ENCODE measurements around the gene OTOP1.
"Not testable (repeated sequence)": the region's sequence is repeated elsewhere in the genome, so short reads cannot be mapped to it uniquely, and the experiment has no call there.

The OTOP1 gene

DNA sequence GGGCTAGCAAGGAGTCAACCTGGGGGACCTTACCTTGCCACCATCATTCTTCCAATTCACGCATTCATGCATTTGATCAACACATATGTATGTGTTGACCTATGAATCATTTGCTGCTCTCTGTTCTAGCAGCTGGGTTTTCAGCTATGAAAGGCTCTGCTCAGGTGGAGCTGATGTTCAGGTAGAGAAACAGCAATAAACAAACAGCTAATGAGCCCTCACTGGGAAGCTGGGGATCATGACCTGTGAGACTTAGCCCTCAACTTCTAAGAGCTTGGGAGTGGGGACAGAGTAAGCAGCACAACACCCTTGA, 1.6 kb upstream of the OTOP1 start:
- DNase-seq (ENCODE audit: low read depth in 1 of 2, low spot score in 1 of 2) = no peak

DNA sequence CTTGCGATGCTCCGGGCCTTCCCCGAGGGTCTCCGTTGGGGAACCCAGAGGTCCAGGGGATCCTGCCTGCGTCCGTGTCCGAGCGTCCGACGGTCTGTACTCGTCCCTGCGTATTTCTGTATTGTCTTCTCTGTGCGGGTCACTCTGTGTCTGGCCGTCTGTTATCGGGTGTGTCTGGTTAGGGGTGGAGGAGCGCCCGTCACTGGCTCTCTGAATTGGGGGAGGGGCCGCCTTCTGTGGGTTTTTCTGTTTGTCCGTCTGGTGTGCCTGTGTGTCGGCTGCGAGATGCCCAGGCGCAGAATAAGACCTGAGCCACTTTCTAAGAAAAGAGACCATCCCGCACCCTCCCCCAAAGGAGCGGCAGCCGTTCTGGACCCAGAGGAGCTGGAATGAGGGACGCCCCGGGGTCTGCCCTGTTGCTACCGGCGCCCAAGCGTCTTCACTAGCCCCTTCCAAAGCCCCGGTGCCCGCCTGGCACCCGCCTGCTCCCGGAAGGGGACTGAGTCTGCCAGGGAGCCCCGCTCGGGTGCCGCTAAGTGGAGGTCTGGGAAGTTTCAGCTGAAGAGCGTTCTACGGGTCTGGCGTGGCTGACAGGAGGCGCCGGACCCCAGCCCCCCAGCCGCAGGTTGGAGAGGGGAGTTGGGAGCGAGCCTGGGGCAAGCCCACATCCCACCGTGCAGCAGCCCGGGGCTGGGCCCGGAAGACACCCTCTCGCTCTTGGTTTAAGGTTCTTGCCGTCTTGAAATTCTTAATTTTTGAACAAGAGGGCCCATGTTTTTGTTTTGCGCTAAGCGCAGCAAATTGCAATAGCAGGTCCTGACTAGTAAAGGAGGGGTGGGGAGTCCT, 1.0 kb upstream of the OTOP1 start:
- no peak for DNase-seq (ENCODE audit: low read depth in 1 of 2, low spot score in 1 of 2)

DNA sequence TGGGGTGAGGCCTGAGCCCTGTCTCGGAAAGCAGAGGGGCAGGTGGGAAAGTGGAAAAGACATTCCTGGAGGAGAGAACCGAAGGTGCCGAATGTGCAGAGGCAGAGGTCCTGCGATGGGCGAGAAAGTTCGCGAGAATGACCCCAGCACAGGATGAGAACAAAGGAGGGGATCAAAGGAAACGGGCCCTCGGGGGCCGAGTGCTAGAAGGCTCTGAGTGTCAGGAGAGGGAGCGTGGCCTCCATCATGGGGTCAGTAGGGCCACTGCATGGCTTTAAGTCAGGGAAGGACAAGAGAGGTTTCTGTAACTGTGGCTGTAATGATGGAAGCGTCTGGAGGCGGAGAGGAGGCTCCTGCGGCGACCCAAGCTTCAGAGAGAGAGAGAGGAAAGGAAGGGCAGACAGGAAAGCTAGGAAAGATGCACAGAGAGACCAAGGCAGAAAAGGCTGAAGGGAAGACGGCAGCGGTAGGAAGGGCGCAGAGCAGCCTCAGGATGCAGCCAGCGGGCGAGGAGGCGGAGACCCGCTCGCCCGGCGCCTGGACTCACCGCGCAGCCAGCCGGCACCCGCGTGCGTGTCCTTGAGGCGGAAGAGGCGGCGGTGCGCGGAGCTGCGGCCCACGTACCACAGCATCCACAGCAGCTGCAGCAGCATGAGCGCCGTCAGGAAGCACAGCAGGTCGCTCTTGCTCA, 669 bp downstream of the OTOP1 start:
- DNase-seq (ENCODE audit: low read depth in 1 of 2, low spot score in 1 of 2) = no peak

DNA sequence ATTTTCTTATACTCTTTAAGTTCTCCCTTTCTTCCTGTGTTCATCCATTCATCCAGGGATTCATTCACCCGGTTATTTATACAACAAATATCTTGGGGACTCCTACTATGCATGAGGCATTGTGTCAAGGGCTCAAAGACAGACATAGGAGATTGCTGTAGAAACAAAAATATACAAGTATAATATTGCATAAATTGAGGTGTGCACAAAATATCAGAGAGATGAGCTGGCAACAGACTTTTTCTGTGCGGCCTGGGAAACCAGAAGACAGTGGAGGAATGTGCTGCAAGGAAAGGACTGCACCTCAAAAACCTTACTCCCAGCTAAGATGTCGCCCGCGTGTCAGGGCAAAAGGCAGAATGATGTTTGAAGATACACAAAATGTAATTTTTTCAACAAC, 9.6 kb downstream of the OTOP1 start:
- no peak for DNase-seq (ENCODE audit: low read depth in 1 of 2, low spot score in 1 of 2)

DNA sequence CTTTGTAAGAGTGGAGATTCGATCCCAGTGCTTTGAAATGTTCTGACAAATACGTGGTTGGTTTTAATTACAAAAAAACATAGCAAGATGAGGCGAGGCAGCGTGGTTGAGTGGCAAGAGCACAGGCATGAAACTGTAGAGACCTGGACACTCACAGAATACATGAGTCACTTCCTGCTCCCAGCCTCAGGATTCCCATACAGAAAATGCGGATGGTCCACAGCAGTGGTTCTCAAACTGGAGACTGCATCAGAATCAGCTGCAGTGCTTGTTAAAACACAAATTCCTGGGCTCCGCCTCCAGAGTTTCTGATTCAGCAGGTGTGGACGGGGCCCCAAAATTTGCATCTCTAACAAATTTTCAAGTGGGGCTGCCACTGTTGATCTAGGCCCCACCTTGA, 10.1 kb downstream of the OTOP1 start:
- no peak for DNase-seq (ENCODE audit: low read depth in 1 of 2, low spot score in 1 of 2)

DNA sequence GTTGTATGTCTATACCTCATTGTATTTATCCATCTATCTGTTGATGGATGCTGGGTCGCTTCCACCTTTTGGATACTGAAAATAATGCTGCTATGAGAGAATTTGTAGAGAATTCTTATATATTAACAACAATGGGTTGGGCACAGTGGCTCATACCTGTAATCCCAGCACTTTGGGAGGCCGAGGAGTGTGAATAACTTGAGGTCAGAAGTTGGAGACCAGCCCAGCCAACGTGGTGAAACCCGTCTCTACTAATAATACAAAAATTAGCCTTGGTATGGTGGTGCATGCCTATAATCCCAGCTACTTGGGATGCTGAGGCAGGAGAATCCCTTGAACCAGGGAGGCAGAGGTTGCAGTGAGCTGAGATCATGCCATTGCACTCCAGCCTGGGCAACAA, 13.1 kb downstream of the OTOP1 start:
- DNase-seq (ENCODE audit: low read depth in 1 of 2, low spot score in 1 of 2) = not testable (repeated sequence)

DNA sequence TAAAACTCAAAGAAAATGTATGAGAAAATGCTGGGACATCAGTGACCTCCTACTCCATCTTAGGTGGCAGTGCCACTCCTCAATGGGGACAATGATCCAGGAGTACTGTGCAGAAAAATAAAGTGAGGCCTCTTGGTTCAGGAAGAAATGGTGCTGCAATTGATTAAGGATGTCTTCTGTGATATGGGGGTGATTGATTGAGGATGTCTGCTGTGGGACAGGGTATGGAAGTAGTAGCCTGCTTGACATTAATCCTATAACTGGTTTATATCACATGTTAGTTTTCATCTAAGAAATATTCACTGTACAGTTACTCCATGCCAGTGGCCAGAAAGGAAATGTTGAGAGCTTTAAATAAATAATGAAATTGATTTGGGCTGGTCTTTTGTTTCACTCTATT, 20.5 kb downstream of the OTOP1 start:
- no peak for DNase-seq (ENCODE audit: low read depth in 1 of 2, low spot score in 1 of 2)

DNA sequence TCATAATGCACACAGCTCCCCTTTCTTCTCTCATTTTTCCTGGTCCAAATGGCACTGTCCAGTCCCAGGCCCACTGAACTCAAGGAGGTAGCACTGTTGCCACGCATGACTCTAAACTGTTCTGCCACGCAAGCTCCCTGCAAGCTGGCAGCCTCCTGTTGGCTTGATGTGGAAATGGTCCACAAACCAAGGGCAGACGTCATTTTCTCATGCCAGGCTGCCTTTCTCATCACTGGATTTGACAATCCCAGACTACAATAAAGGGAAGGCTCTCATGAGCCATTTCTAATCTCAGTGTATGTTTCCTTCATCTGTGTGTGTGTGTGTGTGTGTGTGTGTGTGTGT, 22.4 kb downstream of the OTOP1 start:
- DNase-seq (ENCODE audit: low read depth in 1 of 2, low spot score in 1 of 2) = no peak

DNA sequence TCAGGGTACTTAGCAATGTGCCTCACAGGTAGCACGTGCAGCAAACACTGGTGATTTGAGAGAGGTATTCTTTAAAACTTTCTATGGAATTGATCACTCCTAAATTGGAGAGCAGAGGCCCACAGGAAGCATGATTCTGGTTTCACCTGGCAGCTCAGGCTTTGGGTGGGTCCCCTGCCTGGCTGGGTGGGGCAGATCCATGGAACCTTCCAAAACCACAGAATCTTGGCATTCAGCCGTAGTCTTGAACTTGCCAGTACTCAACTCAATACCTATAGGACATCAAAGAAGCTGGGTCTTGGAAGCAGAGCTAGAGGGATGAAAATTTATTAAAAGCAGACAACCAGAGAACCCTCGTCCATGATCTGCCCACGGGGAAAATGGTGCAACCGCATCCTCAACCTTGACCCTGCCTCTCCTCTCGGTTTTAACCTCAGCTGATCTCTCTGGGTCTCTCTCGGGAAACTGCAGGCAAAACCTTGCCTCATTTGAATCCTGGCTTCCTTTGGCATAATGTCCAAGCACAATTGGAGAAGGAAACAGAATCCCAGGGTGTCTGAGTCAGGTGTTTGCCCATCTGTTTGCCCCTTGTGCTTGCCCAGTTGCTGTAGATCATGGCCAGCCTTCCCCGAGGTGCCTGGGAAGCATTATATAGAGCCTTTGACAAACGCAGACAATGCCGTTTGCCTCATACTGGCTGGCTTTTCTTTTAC, 22.9 kb downstream of the OTOP1 start:
- no peak for DNase-seq (ENCODE audit: low read depth in 1 of 2, low spot score in 1 of 2)

DNA sequence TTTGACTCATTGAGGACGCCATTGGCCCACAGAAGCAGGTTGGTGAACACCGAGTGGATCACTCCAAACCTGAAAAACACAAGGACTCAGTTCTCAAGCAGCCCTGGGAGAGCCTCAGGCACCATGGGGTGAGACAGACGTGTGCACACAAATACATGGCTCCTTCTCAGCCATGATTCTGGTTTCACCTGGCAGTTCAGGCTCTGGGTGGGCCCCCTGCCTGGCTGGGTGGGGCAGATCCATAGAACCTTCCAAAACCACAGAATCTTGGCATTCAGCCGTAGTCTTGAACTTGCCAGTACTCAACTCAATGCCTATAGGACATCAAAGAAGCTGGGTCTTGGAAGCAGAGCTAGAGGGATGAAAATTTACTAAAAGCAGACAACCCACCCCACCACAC, 24.2 kb downstream of the OTOP1 start:
- no peak for DNase-seq (ENCODE audit: low read depth in 1 of 2, low spot score in 1 of 2)

DNA sequence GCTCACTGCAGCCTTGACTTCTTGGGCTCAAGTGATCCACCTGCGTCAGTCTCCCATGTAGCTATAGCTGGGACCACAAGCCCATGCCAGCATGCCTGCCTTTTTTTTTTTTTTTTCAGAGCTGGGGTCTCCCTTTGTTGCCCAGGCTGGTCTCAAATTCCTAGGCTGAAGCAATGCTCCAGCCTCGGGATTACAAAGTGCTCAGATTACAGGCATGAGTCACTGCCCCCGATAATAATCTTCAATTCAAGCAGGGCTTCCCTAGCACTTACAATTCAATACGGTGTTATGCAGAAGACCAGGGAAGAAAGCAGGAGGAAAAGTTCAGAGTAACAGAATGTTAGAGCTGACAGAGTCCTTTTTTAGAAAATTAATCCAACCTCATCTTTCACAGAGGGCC, 26.1 kb downstream of the OTOP1 start:
- no peak for DNase-seq (ENCODE audit: low read depth in 1 of 2, low spot score in 1 of 2)

DNA sequence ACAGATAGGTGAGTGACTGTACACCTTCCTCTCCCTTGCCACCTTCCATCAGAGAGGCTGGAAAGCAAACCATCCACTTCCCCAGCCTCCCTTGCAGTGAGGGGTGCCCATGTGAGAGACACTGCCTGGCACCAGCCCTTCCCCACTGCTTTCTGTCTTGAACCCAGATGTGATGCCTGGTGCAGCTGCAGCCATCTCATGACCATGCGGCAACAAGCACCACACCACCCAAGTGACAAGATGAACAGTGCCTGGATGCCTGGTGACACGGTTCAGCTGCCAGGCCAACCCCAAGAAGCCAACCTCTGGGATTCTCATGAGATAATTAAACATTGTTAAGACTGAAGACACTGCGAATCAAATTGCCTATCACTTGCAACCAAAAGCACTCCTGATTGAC, 31.4 kb downstream of the OTOP1 start:
- DNase-seq (ENCODE audit: low read depth in 1 of 2, low spot score in 1 of 2) = no peak

DNA sequence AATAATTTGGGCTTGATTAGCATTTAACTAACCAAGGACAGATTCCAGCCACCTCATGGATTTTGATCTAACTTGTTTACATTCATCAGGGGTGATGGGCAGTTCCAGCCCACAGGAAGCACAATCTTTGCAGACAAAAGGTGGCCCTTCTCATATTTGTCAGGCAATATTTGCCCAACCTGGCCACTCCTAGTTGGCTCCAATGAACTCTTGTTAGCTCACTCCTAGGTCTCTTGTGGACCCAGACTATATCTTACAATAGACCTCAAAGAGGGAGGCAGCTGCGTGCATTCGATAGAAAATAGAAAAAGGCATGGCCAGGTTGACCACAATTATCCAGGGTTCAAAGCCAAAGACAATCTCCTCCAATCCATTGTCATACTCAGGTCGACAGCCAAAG, 38.2 kb downstream of the OTOP1 start:
- DNase-seq (ENCODE audit: low read depth in 1 of 2, low spot score in 1 of 2) = not testable (repeated sequence)

DNA sequence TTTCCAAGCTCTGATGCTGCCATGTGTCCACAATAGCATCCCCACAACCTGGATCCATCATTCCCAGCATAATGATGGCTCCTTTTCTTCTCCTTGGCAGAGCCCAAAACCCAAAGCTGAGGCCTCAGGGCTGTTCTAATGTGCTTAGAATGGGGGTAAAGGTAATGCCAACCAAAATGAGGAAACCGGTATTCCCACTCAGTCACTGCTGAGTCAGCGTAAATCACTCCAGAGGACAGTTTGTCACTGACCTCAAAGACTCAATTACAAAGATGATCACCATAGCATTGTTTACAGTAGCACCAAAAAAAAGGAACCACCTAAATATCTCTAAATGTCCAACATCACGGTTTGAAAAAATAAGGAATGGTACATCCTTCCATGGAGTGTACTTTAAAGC, 41.2 kb downstream of the OTOP1 start:
- no peak for DNase-seq (ENCODE audit: low read depth in 1 of 2, low spot score in 1 of 2)

DNA sequence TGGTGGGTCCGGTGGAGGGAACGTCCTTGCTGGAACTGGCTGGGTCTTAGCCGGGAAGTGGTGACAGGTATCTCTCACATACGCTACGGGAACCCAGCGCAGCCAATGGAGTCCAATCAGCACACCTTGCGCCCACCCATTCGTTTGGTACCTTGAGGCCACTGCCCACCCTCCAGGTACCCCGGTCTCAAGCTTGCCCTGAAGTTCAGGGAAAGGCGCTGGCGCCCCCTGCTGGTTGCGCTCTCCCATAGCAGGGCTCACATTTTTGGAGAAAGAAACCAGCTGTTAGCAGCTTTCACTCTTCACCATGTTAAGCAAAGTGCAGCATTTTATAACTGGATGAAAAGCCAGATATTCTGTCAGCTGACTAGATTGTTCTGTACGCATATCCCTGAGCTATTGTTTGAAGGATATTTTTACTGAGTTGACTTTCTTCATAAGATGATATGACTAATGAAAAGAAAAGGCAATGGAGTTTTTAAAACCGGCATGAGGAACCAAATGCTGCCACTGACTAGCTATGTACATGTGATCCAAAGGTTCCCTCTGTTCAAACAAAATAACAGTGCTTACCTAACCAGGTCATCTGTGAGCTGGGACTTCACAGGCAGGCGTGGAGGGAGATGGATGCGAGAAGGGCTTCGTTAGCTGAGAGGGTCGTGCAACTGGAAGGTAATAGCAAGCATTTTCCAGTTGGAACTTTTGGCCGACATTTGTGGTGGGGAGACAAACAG, 43.7 kb downstream of the OTOP1 start:
- DNase-seq (ENCODE audit: low read depth in 1 of 2, low spot score in 1 of 2) = no peak

DNA sequence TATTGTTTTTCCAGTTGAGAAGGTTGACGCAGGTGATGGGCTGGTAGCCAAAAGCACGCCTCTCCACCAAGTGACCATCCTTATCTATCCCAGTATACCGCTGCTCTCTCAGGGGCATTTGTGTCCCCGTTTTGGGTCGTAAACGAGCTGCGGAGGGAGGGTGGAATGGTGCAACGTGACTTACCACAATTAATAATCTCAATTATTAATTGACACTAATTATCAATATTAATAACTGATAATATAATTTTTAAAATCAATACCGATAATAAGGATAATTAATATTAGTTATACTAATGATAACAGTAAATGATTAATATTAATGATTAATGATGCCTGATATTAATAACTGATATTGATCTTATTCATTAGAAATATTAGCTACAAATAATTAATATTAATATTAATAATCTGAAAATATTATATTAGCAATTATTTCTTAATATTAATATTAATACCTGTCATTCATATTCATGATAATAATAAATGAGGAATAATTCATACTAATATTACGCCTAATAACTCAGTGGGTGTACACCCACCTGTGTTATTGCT, 56.1 kb downstream of the OTOP1 start:
- no peak for DNase-seq (ENCODE audit: low read depth in 1 of 2, low spot score in 1 of 2)

DNA sequence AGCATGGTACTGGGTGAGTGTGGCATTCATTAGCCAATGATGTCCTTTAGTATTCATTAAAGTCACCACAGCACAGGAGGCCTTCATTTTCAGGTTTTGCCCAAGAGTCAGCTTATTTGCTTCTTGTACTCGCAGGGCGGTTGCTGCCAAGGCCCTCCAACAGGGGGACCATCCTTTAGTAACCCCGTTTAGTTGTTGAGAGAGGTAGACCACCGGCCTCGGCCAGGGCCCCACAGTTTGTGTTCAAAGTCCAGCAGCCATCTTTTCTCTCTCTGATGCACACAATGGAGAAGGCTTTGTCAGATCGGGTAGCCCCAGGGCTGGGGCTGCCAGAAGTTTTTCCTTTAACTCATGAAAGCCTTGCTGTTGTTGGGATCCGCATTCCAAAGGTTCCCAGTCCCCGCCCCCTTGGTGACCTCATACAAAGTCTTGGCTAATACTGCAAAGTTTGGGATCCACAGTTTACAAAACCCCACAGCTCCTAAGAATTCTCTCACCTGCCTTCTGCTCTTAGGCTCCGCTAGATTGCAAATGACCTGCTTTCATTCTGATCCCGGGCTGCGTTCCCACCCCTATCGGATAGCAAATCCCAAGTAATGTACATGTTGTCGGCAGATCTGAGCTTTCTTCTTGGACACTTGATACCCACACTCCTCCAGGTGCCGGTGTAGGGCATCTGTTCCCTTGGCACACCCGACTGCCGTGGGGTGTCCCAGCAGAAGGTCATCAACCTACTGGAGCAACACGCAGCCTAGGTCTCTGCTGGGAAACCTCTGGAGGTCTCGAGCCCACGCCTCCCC, 58.5 kb downstream of the OTOP1 start:
- not testable (repeated sequence) for DNase-seq (ENCODE audit: low read depth in 1 of 2, low spot score in 1 of 2)

DNA sequence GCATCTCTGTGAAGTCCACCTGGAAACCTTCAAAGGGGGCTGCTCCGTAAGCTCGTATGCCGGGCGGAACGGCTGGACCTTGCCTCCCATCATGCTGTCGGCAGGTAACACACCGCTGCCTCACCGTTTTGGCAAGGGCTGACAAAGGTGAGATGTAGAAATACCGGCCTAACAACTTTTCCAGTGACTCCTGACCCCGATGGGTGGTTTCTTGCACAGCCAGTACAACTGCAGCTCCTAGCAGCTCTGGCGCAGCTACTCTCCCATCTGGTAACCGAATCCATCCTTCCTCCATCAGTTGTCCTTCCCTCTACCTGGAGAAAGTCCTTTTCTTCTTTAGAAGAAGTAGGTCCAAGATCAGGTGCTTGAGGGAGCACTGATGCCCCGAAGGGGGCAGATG, 59.7 kb downstream of the OTOP1 start:
- not testable (repeated sequence) for DNase-seq (ENCODE audit: low read depth in 1 of 2, low spot score in 1 of 2)

DNA sequence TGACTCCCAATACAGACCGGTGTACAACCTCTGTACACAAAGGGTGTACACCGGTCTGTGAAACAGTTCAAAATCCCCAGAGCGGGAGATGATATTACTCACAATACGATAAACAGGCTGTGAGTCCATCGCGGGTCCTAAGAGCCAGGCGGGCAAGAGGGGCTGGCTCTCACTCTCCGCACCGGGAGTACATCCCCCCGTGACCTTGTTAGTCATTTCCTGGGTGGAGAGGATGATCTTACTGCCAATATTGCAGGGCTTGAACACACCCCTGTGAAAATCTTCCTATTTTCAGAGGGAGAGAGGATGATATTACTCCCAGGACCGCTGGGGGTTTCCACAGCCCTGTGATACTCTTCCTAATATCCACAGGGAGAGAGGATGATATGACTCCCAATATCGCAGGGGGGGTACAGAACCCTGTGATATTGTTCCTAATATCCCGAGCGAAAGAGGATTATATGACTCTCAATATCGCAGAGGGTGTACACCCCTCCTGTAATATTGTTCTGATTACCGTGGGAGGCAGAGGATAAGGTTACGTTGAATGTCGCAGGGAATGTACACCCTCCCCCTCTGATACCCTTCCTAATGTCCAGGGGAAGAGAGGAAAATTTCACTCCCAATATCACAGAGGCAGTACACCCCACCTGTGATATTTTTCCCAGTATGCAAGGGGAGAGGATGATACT, 60.9 kb downstream of the OTOP1 start:
- not testable (repeated sequence) for DNase-seq (ENCODE audit: low read depth in 1 of 2, low spot score in 1 of 2)

Data from activated CD4-positive, alpha-beta T cell treated with anti-CD3 and anti-CD28 coated beads, Interleukin-2, amount 50 U/mL, for 24 hours (primary cell).